ENCODE measurements around the gene CCDC69.
"Not testable (repeated sequence)": the region's sequence is repeated elsewhere in the genome, so short reads cannot be mapped to it uniquely, and the experiment has no call there.

CCDC69 gene

GRCh38 chr5:151245680-151246219, 21.9 kb upstream of the CCDC69 start:
- DNase-seq (ENCODE audit: low read depth in 2 of 2) = no peak

GRCh38 chr5:151244206-151244605, 20.3 kb upstream of the CCDC69 start:
- no peak for DNase-seq (ENCODE audit: low read depth in 2 of 2)

- no peak for DNase-seq (ENCODE audit: low read depth in 2 of 2)
Observed at GRCh38 chr5:151243564-151243963, 19.7 kb upstream of the CCDC69 start.

GRCh38 chr5:151243127-151243526, 19.2 kb upstream of the CCDC69 start:
- no peak for DNase-seq (ENCODE audit: low read depth in 2 of 2)

GRCh38 chr5:151240924-151241635, 17.2 kb upstream of the CCDC69 start:
- no peak for DNase-seq (ENCODE audit: low read depth in 2 of 2)

GRCh38 chr5:151240268-151240835, 16.5 kb upstream of the CCDC69 start:
- DNase-seq (ENCODE audit: low read depth in 2 of 2) = not testable (repeated sequence)

- peak; percentile 49 to 60 for DNase-seq (ENCODE audit: low read depth in 2 of 2)
Observed at GRCh38 chr5:151239237-151239861, 15.5 kb upstream of the CCDC69 start.

GRCh38 chr5:151238303-151238741, 14.4 kb upstream of the CCDC69 start:
- no peak for DNase-seq (ENCODE audit: low read depth in 2 of 2)

- DNase-seq (ENCODE audit: low read depth in 2 of 2) = no peak
Observed at GRCh38 chr5:151237685-151238084, 13.8 kb upstream of the CCDC69 start.

- no peak for DNase-seq (ENCODE audit: low read depth in 2 of 2)
Observed at GRCh38 chr5:151236888-151237287, 13.0 kb upstream of the CCDC69 start.

GRCh38 chr5:151235239-151235571, 11.3 kb upstream of the CCDC69 start:
- DNase-seq (ENCODE audit: low read depth in 2 of 2) = not testable (repeated sequence)

- no peak for DNase-seq (ENCODE audit: low read depth in 2 of 2)
Observed at GRCh38 chr5:151234476-151235238, 10.8 kb upstream of the CCDC69 start.

GRCh38 chr5:151233616-151234085, 9.8 kb upstream of the CCDC69 start:
- no peak for DNase-seq (ENCODE audit: low read depth in 2 of 2)

- DNase-seq (ENCODE audit: low read depth in 2 of 2) = no peak
Observed at GRCh38 chr5:151231359-151231758, 7.5 kb upstream of the CCDC69 start.

GRCh38 chr5:151230048-151230680, 6.3 kb upstream of the CCDC69 start:
- DNase-seq (ENCODE audit: low read depth in 2 of 2) = no peak

- DNase-seq (ENCODE audit: low read depth in 2 of 2) = no peak
Observed at GRCh38 chr5:151228986-151229385, 5.1 kb upstream of the CCDC69 start.

GRCh38 chr5:151227918-151228447, 4.1 kb upstream of the CCDC69 start:
- DNase-seq (ENCODE audit: low read depth in 2 of 2) = no peak

GRCh38 chr5:151225475-151225874, 1.6 kb upstream of the CCDC69 start:
- no peak for DNase-seq (ENCODE audit: low read depth in 2 of 2)

GRCh38 chr5:151225071-151225470, 1.2 kb upstream of the CCDC69 start:
- no peak for DNase-seq (ENCODE audit: low read depth in 2 of 2)

- DNase-seq (ENCODE audit: low read depth in 2 of 2) = no peak
Observed at GRCh38 chr5:151224372-151224771, 480 bp upstream of the CCDC69 start.

GRCh38 chr5:151222790-151223446, 974 bp downstream of the CCDC69 start:
- DNase-seq (ENCODE audit: low read depth in 2 of 2) = no peak
